Prostate gland (tissue), 2 donors: ENCODE measurements around the gene CCND1. TPM values are rescaled to one million over a fixed set of nuclear protein-coding genes. Genes with fewer than 3 reads are reported as not detected.

Experiments used
- DNase-seq: peaks from one replicate; pipeline ENCODE4 v3.0.0-alpha.2; 2019; ENCODE audit warnings: low spot score
- H3K27ac ChIP-seq, 2 donors: fragments of 200-600 bp; sonication (generic); 2 replicates each; pipeline ENCODE4 v1.5.1; 2017 to 2019
- H3K27me3 ChIP-seq: fragments of 200-600 bp; sonication (generic); replicated peaks from 2 replicates; pipeline ENCODE4 v1.5.1; 2019; ENCODE audit not compliant: insufficient read depth
- H3K36me3 ChIP-seq, 2 donors: fragments of 200-600 bp; sonication (generic); 1 replicate in 1 of 2; 2 replicates in 1 of 2; pipeline versions ENCODE4 v1.5.1 to v1.8.1; 2017 to 2019
- H3K4me1 ChIP-seq: fragments of 200-600 bp; sonication (generic); replicated peaks from 2 replicates; pipeline ENCODE4 v1.5.1; 2019
- H3K4me3 ChIP-seq, 2 donors: fragments of 200-600 bp; sonication (generic); 2 replicates each; pipeline ENCODE4 v1.5.1; 2017 to 2019
- H3K9me3 ChIP-seq: fragments of 200-600 bp; sonication (generic); 2 replicates; pipeline ENCODE4 v1.5.1; 2017
- POLR2A ChIP-seq: fragments of 450-650 bp; IDR thresholded peaks from one replicate; pipeline ENCODE4 v1.6.1; 2016; ENCODE audit warnings: antibody characterized with exemption, mild to moderate bottlenecking
- POLR2AphosphoS5 ChIP-seq: sonication (generic); formaldehyde crosslinking; IDR thresholded peaks from one replicate; pipeline ENCODE4 v1.6.1; 2017; ENCODE audit warnings: antibody characterized with exemption
- WGBS: methylation state at CpG from one replicate; pipeline ENCODE4 v1.1.5; 2018; 5-methylcytosine and 5-hydroxymethylcytosine counted together
- intact Hi-C: fragments of 100-400 bp; cut with DNase I; formaldehyde crosslinking; loops from one replicate; pipeline ENCODE4 v1.14.2; 2022
- total RNA-seq, 2 donors: library from RNA; depleted of rRNA; stranded (reverse); fragments of >200 nt; gene quantifications; one replicate each; pipeline ENCODE4 v1.1.0, GENCODE V29; 2016
- TF ChIP-seq, protein P1 (sequence below), 4 experiments: fragments of 200-600 bp in 2 of 4; fragments of 450-650 bp in 2 of 4; sonication (generic) in 2 of 4; IDR thresholded peaks; 1 replicate in 3 of 4; 2 replicates in 1 of 4; pipeline ENCODE4 v1.5.1; 2016 to 2019; ENCODE audit warnings: antibody characterized with exemption in 4 of 4, mild to moderate bottlenecking in 2 of 4, moderate library complexity in 2 of 4

The CCND1 gene
- total RNA-seq, 2 donors from 2014 or later: 69.2 to 188 TPM

DNA sequence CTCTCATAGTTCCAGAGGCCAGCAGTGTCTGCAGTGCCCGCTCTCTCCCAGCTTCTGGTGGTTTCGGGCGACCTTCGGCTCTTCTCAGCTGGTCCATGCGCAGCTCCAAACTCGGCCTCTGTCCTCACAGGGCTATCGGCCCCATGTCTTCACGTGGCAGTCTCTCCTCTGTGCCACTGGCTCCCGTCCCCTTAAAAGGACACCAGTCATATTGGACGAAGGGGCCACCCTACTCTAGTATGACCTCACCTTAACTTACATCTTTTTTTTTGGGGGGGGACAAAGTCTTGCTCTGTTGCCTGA is 20.4 kb downstream of the CCND1 start:
- TF ChIP-seq POLR2AphosphoS5: no peak
- TF ChIP-seq, protein P1, sequence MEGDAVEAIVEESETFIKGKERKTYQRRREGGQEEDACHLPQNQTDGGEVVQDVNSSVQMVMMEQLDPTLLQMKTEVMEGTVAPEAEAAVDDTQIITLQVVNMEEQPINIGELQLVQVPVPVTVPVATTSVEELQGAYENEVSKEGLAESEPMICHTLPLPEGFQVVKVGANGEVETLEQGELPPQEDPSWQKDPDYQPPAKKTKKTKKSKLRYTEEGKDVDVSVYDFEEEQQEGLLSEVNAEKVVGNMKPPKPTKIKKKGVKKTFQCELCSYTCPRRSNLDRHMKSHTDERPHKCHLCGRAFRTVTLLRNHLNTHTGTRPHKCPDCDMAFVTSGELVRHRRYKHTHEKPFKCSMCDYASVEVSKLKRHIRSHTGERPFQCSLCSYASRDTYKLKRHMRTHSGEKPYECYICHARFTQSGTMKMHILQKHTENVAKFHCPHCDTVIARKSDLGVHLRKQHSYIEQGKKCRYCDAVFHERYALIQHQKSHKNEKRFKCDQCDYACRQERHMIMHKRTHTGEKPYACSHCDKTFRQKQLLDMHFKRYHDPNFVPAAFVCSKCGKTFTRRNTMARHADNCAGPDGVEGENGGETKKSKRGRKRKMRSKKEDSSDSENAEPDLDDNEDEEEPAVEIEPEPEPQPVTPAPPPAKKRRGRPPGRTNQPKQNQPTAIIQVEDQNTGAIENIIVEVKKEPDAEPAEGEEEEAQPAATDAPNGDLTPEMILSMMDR (IDR thresholded peaks at IDR 0.05): no peak
- TF ChIP-seq POLR2A: no peak
- no peak for DNase-seq
- Histone ChIP-seq H3K9me3 (no peaks in the 10 kb centered on the region), H3K27me3 (no peaks in the 10 kb centered on the region), H3K4me3 (no peak overlapping the region), H3K4me1 (peaks cover 2% of the 10 kb centered on the region), H3K27ac (no peak overlapping the region), H3K36me3 (no peaks in the 10 kb centered on the region)
- intact Hi-C loops: no loop called here
- WGBS: 90% methylated on average over 10 of the region's 10 CpGs

DNA sequence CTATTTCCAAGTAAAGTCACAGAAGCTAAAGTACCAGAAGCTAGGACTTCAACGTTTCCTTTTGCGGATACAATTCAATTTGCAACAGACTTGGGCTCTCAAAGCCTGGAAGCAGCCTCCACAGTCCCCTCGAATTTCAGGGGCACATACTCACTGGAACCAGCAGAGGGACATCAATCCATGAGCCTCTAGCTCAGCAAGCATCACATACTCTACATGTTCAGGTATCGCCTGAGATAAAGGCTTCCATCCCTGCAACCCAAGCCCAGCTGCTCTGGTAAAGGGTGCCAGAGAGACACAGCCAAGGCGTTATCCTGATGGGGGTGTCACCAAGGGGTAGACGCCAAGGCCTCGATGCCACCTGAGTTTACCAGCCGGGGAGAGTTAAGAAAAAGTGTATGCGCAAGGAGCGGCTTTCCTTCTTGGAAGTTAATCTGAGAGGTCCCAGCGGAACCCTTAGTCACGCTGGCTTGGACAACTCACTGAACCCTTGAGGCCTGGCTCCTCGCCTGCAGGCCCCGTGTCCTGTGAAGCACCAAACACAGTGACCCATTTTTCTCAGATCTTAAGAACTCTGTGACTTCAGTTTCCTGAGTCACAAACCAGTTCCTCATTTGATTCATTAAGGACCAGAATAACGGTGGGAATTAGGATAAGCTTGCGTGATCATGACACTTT is 21.2 kb downstream of the CCND1 start:
- no peak overlapping the region for H3K4me3 ChIP-seq
- no peak overlapping the region for H3K27ac ChIP-seq
- 84% methylated on average over 16 of the region's 16 CpGs for WGBS
- no peaks in the 10 kb centered on the region for H3K9me3 ChIP-seq
- H3K27me3 ChIP-seq: no peaks in the 10 kb centered on the region
- H3K4me1 ChIP-seq: peaks cover 2% of the 10 kb centered on the region
- TF ChIP-seq POLR2AphosphoS5 (no peak), POLR2A (no peak)
- TF ChIP-seq, protein P1 (IDR thresholded peaks at IDR 0.05): no peak
- intact Hi-C loops: no loop called here
- no peaks in the 10 kb centered on the region for H3K36me3 ChIP-seq
- DNase-seq: no peak

DNA sequence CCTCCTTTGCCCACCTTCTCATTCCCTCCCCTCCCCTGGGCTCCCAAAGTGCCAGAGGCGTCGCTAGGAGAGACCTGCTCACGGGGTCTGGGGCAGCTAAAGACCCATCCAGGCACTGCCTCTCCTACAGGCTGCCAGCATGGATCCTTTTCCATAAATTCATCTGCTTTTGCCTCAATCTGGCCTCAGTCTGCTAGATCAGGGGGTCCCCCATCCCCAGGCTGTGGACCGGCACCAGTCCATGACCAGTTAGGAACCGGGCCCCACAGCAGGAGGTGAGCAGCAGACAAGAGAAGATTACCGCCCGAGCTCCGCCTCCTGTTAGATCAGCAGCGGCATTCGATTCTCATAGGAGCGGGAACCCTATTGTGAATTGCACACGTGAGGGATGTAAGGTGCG is 21.9 kb downstream of the CCND1 start:
- peaks cover 2% of the 10 kb centered on the region for H3K4me1 ChIP-seq
- no peaks in the 10 kb centered on the region for H3K27me3 ChIP-seq
- no peak for DNase-seq
- H3K36me3 ChIP-seq: no peaks in the 10 kb centered on the region
- H3K27ac ChIP-seq: no peak overlapping the region
- intact Hi-C loops: no loop called here
- TF ChIP-seq POLR2AphosphoS5 (no peak), POLR2A (no peak)
- TF ChIP-seq, protein P1 (IDR thresholded peaks at IDR 0.05): no peak
- H3K4me3 ChIP-seq: no peak overlapping the region
- WGBS: 91% methylated on average over 13 of the region's 13 CpGs
- no peaks in the 10 kb centered on the region for H3K9me3 ChIP-seq

DNA sequence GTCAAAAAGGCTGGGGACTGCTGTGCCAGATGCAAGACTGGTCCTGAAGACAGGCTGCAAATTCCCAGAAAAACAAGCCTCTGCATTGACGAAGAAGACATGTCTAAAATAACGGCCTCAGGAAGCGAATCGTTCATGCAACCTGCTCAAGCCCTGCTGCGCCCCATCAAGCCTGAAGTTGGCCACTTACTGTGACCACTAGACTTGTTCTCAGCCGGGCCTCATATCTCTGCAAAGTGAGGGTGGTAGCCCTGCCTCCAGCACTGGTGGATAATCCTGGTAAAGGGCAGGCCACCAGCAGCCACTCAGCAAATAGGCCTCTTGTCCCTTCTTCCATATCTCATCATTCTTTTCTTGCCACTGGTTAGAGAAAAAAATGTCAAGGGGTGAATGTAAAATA is 22.4 kb downstream of the CCND1 start:
- no peaks in the 10 kb centered on the region for H3K27me3 ChIP-seq
- intact Hi-C loops: no loop called here
- no peak overlapping the region for H3K27ac ChIP-seq
- DNase-seq: no peak
- TF ChIP-seq, protein P1 (IDR thresholded peaks at IDR 0.05): no peak
- TF ChIP-seq POLR2A (no peak), POLR2AphosphoS5 (no peak)
- H3K4me3 ChIP-seq: no peak overlapping the region
- no peaks in the 10 kb centered on the region for H3K9me3 ChIP-seq
- 92% methylated on average over 6 of the region's 6 CpGs for WGBS
- no peaks in the 10 kb centered on the region for H3K36me3 ChIP-seq
- no peaks in the 10 kb centered on the region for H3K4me1 ChIP-seq

DNA sequence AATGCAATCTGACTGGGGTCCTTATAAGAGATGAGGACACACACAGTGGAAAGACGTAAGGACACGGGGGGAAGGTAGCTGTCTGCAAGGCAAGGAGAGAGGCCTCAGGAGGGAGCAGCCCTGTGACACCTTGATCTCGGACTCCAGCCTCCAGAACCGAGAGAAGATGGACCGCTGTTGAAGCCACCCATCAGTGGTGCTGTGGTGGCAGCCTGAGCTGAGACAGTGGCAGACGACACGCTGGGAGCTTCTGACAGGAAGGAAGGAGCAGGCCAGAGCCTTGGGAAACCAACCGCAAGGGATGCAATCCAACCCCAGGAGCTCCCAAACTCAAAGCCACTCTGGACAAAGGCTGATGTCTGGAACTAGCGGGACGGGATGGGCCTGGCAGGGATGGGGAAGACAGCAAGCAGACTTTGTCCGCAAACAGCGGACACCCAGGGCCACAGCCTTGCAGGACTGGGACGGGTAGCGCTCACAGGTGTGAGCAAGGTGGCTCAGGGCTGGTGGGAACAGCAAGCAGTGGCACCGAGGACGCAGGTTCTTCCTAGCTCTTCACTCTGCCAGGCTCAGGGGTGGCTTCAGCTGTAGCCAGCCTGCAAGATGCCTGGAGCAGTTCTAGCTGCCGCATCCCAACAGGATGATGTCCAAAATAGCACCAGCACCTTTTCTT is 23.3 kb downstream of the CCND1 start:
- TF ChIP-seq POLR2AphosphoS5: no peak
- TF ChIP-seq POLR2A: no peak
- TF ChIP-seq, protein P1 (IDR thresholded peaks at IDR 0.05): no peak
- Histone ChIP-seq H3K9me3 (no peaks in the 10 kb centered on the region), H3K36me3 (no peaks in the 10 kb centered on the region), H3K27me3 (no peaks in the 10 kb centered on the region), H3K27ac (no peak overlapping the region), H3K4me1 (no peaks in the 10 kb centered on the region), H3K4me3 (no peak overlapping the region)
- WGBS: 95% methylated on average over 16 of the region's 17 CpGs
- intact Hi-C loops: no loop called here
- DNase-seq: no peak
